DOHH2 (cell line): ENCODE data around the gene MLKL.

Experiments
- EZH2phosphoT487 ChIP-seq: fragments of 200-600 bp; sonication (generic); IDR thresholded peaks from 2 replicates; pipeline ENCODE4 v1.6.1; 2017; ENCODE audit warnings: borderline replicate concordance, mild to moderate bottlenecking, antibody characterized with exemption, low read length, moderate library complexity, mixed read lengths
- TF ChIP-seq, protein P1 (sequence below): fragments of 200-600 bp; sonication (generic); IDR thresholded peaks from one replicate; pipeline ENCODE4 v1.5.1; 2014; ENCODE audit warnings: antibody characterized with exemption, mild to moderate bottlenecking, low read depth, low read length; ENCODE audit not compliant: poor library complexity, severe bottlenecking

GRCh38 chr16:74737521-74737920 lies 36.9 kb upstream of the MLKL start:
- TF ChIP-seq, protein P1, sequence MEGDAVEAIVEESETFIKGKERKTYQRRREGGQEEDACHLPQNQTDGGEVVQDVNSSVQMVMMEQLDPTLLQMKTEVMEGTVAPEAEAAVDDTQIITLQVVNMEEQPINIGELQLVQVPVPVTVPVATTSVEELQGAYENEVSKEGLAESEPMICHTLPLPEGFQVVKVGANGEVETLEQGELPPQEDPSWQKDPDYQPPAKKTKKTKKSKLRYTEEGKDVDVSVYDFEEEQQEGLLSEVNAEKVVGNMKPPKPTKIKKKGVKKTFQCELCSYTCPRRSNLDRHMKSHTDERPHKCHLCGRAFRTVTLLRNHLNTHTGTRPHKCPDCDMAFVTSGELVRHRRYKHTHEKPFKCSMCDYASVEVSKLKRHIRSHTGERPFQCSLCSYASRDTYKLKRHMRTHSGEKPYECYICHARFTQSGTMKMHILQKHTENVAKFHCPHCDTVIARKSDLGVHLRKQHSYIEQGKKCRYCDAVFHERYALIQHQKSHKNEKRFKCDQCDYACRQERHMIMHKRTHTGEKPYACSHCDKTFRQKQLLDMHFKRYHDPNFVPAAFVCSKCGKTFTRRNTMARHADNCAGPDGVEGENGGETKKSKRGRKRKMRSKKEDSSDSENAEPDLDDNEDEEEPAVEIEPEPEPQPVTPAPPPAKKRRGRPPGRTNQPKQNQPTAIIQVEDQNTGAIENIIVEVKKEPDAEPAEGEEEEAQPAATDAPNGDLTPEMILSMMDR, result no peak
- no peak for TF ChIP-seq EZH2phosphoT487
